Stimulated activated naive CD8-positive, alpha-beta T cell treated with anti-CD3 and anti-CD28 coated beads, Interleukin-15, Interleukin-2, amounts not matched to agents 100 ng/mL and 50 ng/mL, for 24 hours (primary cell): Measurements from ENCODE around the gene TIMM17A.
"Not testable (repeated sequence)": the region's sequence is repeated elsewhere in the genome, so short reads cannot be mapped to it uniquely, and the experiment has no call there.

Source experiments
- H3K27ac Mint-ChIP-seq: one replicate; pipeline ENCODE4 v1.8.0; 2021; ENCODE audit warnings: mild to moderate bottlenecking, mixed read lengths
- H3K27me3 Mint-ChIP-seq: one replicate; pipeline ENCODE4 v1.8.0; 2021; ENCODE audit warnings: mixed read lengths
- H3K36me3 Mint-ChIP-seq: one replicate; pipeline ENCODE4 v1.8.0; 2021; ENCODE audit warnings: low read depth, mixed read lengths
- H3K4me1 Mint-ChIP-seq: one replicate; pipeline ENCODE4 v1.8.0; 2021; ENCODE audit warnings: low read depth, mixed read lengths
- H3K4me3 Mint-ChIP-seq: one replicate; pipeline ENCODE4 v1.8.0; 2021; ENCODE audit warnings: mild to moderate bottlenecking, mixed read lengths
- H3K9me3 Mint-ChIP-seq: one replicate; pipeline ENCODE4 v1.8.0; 2021; ENCODE audit warnings: mixed read lengths

TIMM17A gene

DNA sequence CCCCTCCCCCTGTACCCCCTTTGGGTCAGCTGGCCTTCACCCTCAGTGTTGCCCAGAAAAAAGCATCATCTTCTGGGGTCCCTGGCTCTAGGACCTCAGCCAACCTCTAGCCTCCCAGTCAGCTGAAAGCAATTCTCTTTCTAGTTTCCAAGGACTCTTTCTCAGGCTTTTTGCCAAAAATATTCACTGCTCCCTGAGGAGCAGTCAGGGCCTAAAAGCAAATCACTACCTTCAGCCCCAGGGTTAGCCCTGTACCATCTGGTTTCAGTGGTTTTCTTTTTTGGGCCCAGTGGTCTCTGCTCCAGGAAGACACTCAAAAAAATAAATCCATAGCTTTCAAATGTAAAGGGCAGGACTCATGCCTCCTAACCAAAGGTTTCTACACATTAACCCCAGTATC lies 5.8 kb upstream of the TIMM17A start:
- H3K36me3 Mint-ChIP-seq = no peaks in the 10 kb centered on the region
- H3K27me3 Mint-ChIP-seq = peaks cover 32% of the 10 kb centered on the region
- no peak overlapping the region for H3K27ac Mint-ChIP-seq
- no peaks in the 10 kb centered on the region for H3K9me3 Mint-ChIP-seq
- H3K4me3 Mint-ChIP-seq = no peak overlapping the region
- H3K4me1 Mint-ChIP-seq = peaks cover 12% of the 10 kb centered on the region

- Mint-ChIP-seq H3K27ac (peak overlapping the region; percentile 94), H3K36me3 (peaks cover 25% of the 10 kb centered on the region), H3K4me3 (peak overlapping the region; percentile 94), H3K4me1 (peaks cover 26% of the 10 kb centered on the region), H3K9me3 (no peaks in the 10 kb centered on the region), H3K27me3 (no peaks in the 10 kb centered on the region)
Observed at GRCh38 chr1:201954263-201955008, 867 bp upstream of the TIMM17A start.

DNA sequence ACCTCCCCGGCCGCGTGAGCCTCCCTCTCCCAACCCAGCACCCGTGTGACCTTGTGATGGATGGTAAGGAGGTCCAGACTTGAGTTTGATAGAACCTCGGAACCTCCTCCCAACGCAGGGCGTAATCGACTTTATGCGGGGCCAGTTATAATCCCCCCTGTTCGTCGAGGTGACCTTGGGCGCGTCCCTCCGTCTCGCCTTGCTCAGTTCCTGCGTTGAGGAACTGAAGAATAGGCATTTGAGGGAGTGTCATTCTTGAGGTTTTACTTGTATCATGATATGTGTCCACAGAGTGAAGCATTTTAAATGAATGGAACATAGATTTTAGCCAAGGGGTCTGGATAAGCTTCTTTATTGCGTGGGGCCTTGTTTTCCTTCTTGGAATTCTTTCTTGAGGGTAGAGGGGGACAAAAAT lies 433 bp downstream of the TIMM17A start:
- peak overlapping the region; percentile 94 for H3K4me3 Mint-ChIP-seq
- H3K36me3 Mint-ChIP-seq = peaks cover 31% of the 10 kb centered on the region
- peaks cover 26% of the 10 kb centered on the region for H3K4me1 Mint-ChIP-seq
- no peaks in the 10 kb centered on the region for H3K27me3 Mint-ChIP-seq
- H3K27ac Mint-ChIP-seq = peak overlapping the region; percentile 94
- no peaks in the 10 kb centered on the region for H3K9me3 Mint-ChIP-seq

DNA sequence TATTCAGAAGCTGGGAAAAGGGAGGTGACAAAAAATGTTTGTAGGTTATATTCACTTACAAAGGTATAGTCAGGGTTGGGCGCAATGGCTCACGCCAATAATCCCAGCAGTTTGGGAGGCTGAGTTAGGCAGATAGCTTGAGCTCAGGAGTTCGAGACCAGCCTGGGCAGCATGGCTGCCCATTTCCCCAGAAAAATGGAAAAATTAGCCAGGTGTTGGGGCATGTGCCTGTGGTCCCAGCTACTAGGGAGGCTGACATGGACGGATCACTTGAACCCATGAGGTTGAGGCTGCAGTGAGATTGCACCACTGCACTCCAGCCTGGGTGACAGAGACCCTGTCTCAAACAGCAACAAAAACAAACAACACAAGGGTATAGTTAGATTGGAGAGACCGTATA lies 3.0 kb downstream of the TIMM17A start:
- Mint-ChIP-seq H3K9me3 (no peaks in the 10 kb centered on the region), H3K27ac (no peak overlapping the region), H3K4me1 (peaks cover 26% of the 10 kb centered on the region), H3K27me3 (no peaks in the 10 kb centered on the region), H3K36me3 (peaks cover 48% of the 10 kb centered on the region), H3K4me3 (no peak overlapping the region)

DNA sequence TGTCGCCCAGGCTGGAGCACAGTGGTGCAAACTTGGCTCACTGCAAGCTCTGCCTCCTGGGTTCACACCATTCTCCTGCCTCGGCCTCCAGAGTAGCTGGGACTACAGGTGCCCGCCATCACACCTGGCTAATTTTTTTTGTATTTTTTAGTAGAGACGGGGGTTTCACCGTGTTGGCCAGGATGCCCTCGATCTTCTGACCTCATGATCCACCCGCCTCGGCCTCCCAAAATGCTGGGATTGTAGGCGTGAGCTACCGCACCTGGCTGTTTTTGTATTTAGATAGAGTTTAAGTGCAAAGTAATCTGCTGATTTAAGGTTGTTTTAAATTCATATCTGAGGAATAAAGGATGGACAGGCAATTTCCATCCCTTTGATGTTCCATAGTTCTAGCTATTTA lies 7.1 kb downstream of the TIMM17A start:
- not testable (repeated sequence) for H3K9me3 Mint-ChIP-seq, H3K27ac Mint-ChIP-seq, H3K4me1 Mint-ChIP-seq, H3K27me3 Mint-ChIP-seq, H3K4me3 Mint-ChIP-seq
- peaks cover 69% of the 10 kb centered on the region for H3K36me3 Mint-ChIP-seq

DNA sequence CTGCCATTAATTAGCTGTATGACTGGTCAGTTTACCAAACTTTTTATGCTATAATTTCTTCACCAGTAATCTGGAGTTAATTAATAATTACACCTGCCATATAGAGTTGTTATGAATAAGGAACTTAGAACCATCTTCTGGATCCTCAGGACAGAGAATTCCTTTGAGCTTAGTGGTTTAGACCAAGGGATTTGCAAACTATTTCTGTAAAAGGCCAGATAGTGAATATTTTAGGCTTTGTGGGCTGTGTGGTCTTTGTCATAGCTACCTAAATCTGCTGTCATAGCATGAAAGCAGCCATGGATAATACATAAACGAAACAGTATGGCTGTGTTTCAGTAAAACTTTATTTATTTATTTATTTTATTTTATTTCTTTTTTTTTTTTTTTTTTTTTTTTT lies 9.0 kb downstream of the TIMM17A start:
- Mint-ChIP-seq H3K4me1 (peaks cover 5% of the 10 kb centered on the region), H3K9me3 (no peaks in the 10 kb centered on the region), H3K36me3 (peaks cover 70% of the 10 kb centered on the region), H3K27me3 (no peaks in the 10 kb centered on the region), H3K27ac (no peak overlapping the region), H3K4me3 (no peak overlapping the region)

DNA sequence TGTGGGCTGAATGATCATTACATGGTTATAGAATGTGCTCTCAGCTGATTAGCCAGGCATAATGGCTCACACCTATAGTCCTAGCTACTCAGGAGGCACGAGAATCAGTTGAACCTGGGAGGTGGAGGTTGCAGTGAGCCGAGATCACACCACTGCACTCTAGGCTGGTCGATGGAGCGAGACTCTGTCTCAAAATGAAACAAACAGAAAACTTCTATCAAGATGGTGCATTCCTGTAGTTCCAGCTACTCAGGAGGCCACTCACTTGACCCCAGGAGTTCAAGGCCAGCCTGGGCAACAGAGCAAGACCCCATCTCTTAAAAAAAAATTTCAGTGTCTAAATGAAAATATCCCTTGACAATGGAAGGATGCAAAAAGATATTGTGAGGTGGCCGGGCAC lies 10.9 kb downstream of the TIMM17A start:
- Mint-ChIP-seq H3K27me3 (no peaks in the 10 kb centered on the region), H3K4me1 (peaks cover 5% of the 10 kb centered on the region), H3K36me3 (peaks cover 79% of the 10 kb centered on the region), H3K9me3 (no peaks in the 10 kb centered on the region), H3K4me3 (no peak overlapping the region), H3K27ac (peak overlapping the region; percentile 6)

- Mint-ChIP-seq H3K27ac (no peak overlapping the region), H3K9me3 (no peaks in the 10 kb centered on the region), H3K4me1 (peaks cover 5% of the 10 kb centered on the region), H3K27me3 (no peaks in the 10 kb centered on the region), H3K36me3 (peaks cover 64% of the 10 kb centered on the region), H3K4me3 (no peak overlapping the region)
Observed at GRCh38 chr1:201968202-201968925, 13.1 kb downstream of the TIMM17A start.

- Mint-ChIP-seq H3K36me3 (peaks cover 50% of the 10 kb centered on the region), H3K4me3 (no peak overlapping the region), H3K27me3 (no peaks in the 10 kb centered on the region), H3K9me3 (no peaks in the 10 kb centered on the region), H3K4me1 (peaks cover 5% of the 10 kb centered on the region), H3K27ac (no peak overlapping the region)
Observed at GRCh38 chr1:201970334-201971159, 15.2 kb downstream of the TIMM17A start.

DNA sequence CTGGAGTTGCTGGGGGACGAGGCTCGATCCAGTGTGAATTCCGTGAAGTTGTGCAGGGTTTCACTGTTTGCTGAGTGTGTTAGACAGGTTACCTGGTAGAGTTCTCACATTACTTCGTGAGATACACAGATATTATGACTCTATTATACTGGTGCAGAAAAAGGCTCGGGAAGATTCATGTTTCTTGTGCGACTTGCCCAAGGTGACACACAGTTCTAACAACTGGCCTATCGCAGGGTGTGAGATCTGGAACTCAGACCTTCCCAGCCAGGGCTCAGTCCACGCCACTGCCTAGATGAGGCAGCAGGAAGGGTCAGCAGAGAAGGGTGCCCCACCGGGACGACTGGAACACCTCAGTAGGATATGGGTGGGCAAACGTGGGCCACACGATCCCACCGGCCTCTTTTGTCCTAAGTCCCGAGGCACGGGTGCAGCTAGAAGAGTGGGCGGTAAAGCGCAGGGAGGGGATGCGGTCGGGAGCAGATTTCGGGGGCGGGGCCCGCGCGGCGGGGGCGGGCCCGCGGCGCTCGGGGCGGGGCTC lies 26.8 kb downstream of the TIMM17A start:
- peaks cover 21% of the 10 kb centered on the region for H3K4me1 Mint-ChIP-seq
- H3K27ac Mint-ChIP-seq = peak overlapping the region; percentile 88
- no peaks in the 10 kb centered on the region for H3K27me3 Mint-ChIP-seq
- H3K36me3 Mint-ChIP-seq = no peaks in the 10 kb centered on the region
- no peaks in the 10 kb centered on the region for H3K9me3 Mint-ChIP-seq
- H3K4me3 Mint-ChIP-seq = peak overlapping the region; percentile 90

- peak within 1 kb of the TSS; percentile 95 for H3K4me3 Mint-ChIP-seq
- H3K36me3 Mint-ChIP-seq = no peaks in the 10 kb centered on the region
- peaks cover 21% of the 10 kb centered on the region for H3K4me1 Mint-ChIP-seq
- H3K27ac Mint-ChIP-seq = peak within 1 kb of the TSS; percentile 88
- H3K9me3 Mint-ChIP-seq = no peaks in the 10 kb centered on the region
- no peaks in the 10 kb centered on the region for H3K27me3 Mint-ChIP-seq
Observed at GRCh38 chr1:201982623-201983379, 27.5 kb downstream of the TIMM17A start, which contains the start of gene RNPEP. Gene RNPEP (plus strand): TSS chr1:201982648. CDS start chr1:201982667, 19 bp downstream.

GRCh38 chr1:201983380-201983805 lies 28.1 kb downstream of the TIMM17A start:
- no peaks in the 10 kb centered on the region for H3K27me3 Mint-ChIP-seq
- H3K9me3 Mint-ChIP-seq = no peaks in the 10 kb centered on the region
- peak overlapping the region; percentile 88 for H3K27ac Mint-ChIP-seq
- no peaks in the 10 kb centered on the region for H3K36me3 Mint-ChIP-seq
- peaks cover 21% of the 10 kb centered on the region for H3K4me1 Mint-ChIP-seq
- peak overlapping the region; percentile 95 for H3K4me3 Mint-ChIP-seq

- H3K27me3 Mint-ChIP-seq = no peaks in the 10 kb centered on the region
- H3K36me3 Mint-ChIP-seq = no peaks in the 10 kb centered on the region
- H3K4me1 Mint-ChIP-seq = peaks cover 21% of the 10 kb centered on the region
- peak overlapping the region; percentile 8 for H3K4me3 Mint-ChIP-seq
- no peak overlapping the region for H3K27ac Mint-ChIP-seq
- no peaks in the 10 kb centered on the region for H3K9me3 Mint-ChIP-seq
Observed at GRCh38 chr1:201984446-201984845, 29.1 kb downstream of the TIMM17A start.

DNA sequence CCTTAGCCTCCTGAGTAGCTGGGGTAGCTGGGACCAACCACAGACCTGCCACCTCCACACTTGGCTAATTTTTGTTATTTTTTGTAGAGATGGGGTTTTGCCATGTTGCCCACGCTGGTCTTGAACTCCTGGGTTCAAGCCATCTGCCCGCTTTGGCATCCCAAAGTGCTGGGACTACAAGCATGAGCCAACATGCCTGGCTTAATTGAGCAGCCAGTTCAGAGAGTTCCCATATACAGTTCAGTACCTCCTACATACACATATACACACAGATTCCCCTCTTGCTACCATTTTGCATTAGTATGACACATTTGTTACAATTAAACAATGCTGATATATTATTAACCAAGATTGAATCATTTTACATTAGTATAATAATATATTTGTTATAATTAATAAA lies 30.1 kb downstream of the TIMM17A start:
- H3K27me3 Mint-ChIP-seq = no peaks in the 10 kb centered on the region
- no peak overlapping the region for H3K27ac Mint-ChIP-seq
- peaks cover 21% of the 10 kb centered on the region for H3K4me1 Mint-ChIP-seq
- H3K4me3 Mint-ChIP-seq = no peak overlapping the region
- peaks cover 5% of the 10 kb centered on the region for H3K36me3 Mint-ChIP-seq
- H3K9me3 Mint-ChIP-seq = no peaks in the 10 kb centered on the region
